Mucosa of rectum (tissue), 2 donors: ENCODE results near the gene USP3.

ENCODE experiments used
- H3K27ac ChIP-seq, 2 donors: one replicate each; pipeline ENCODE4 v1.7.0; 2013; ENCODE audit warnings: inconsistent platforms in 2 of 2, low read depth in 2 of 2, low read length in 2 of 2
- H3K27me3 ChIP-seq, 2 donors: one replicate each; pipeline ENCODE4 v1.7.0; 2013; ENCODE audit warnings: low read length in 2 of 2; ENCODE audit not compliant: control insufficient read depth in 2 of 2, insufficient read depth in 2 of 2
- H3K36me3 ChIP-seq, 2 donors: one replicate each; pipeline ENCODE4 v1.7.0; 2013; ENCODE audit warnings: low read length in 2 of 2; ENCODE audit not compliant: control insufficient read depth in 2 of 2, insufficient read depth in 2 of 2
- H3K4me1 ChIP-seq, 2 donors: one replicate each; pipeline ENCODE4 v1.7.0; 2013; ENCODE audit warnings: low read length in 2 of 2, mild to moderate bottlenecking in 1 of 2; ENCODE audit not compliant: control insufficient read depth in 2 of 2, insufficient read depth in 2 of 2
- H3K4me3 ChIP-seq, 2 donors: one replicate each; pipeline ENCODE4 v1.7.0; 2013; ENCODE audit warnings: low read length in 2 of 2
- H3K9ac ChIP-seq, 2 donors: one replicate each; pipeline ENCODE4 v1.7.0; 2013; ENCODE audit warnings: low read length in 2 of 2, low read depth in 1 of 2, mild to moderate bottlenecking in 1 of 2
- H3K9me3 ChIP-seq, 2 donors: one replicate each; pipeline ENCODE4 v1.7.0; 2013; ENCODE audit warnings: low read length in 2 of 2; ENCODE audit not compliant: control insufficient read depth in 2 of 2
- donor health status: healthy.
- donor health status: Normal muscosa, but diverticular disease.

Gene USP3

DNA sequence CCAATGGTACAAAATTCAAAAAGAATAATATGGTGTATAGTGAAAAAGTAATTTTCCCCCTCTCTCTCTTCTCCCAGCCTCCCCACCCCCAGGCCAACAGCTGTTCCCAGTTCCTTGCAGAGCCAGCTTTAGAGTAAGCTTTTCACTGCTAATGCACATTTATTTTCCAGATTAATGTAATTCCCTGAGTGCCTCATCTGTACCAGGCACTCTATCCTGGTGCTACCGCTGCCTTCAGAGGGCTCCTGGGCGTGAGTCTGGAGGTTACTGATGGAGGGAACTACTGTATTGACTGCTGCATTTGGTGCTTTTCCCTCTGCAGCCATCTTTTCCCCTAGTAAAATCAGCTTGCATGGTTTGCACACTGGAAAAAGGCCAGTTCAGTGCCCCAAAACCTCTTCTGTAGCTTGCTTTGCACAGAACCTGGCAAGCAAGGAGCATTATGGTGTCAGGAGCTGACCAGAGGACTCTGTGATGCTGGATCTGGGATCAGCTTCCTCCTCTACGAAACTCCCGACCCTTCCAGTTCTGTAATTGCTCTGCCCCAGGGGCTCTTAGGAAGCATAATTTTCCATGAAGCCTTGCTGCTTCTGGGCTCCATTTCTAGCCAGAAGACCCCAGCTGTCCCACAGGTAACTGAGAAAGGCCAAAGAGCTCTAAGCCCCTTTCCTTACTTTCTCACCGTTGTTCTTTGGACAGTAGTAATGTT is 8.5 kb upstream of the USP3 start:
- no peaks in the 10 kb centered on the region for H3K9me3 ChIP-seq
- no peaks in the 10 kb centered on the region for H3K27me3 ChIP-seq
- no peaks in the 10 kb centered on the region for H3K36me3 ChIP-seq
- H3K4me1 ChIP-seq = peaks cover 14 to 31% of the 10 kb centered on the region in 2 donors
- H3K4me3 ChIP-seq = no peak overlapping the region
- no peak overlapping the region for H3K27ac ChIP-seq
- no peak overlapping the region for H3K9ac ChIP-seq

- Histone ChIP-seq H3K27me3 (no peaks in the 10 kb centered on the region), H3K4me3 (peak overlapping the region in 1 of 2 donors; percentile 43), H3K27ac (peak overlapping the region; percentile 43 to 69), H3K36me3 (no peaks in the 10 kb centered on the region), H3K9me3 (no peaks in the 10 kb centered on the region), H3K9ac (no peak overlapping the region), H3K4me1 (peaks cover 33 to 43% of the 10 kb centered on the region in 2 donors)
Measured at GRCh38 chr15:63497642-63498467, 6.5 kb upstream of the USP3 start.

- peaks cover 41 to 49% of the 10 kb centered on the region in 2 donors for H3K4me1 ChIP-seq
- H3K27me3 ChIP-seq = no peaks in the 10 kb centered on the region
- H3K4me3 ChIP-seq = no peak overlapping the region
- H3K9ac ChIP-seq = no peak overlapping the region
- H3K36me3 ChIP-seq = no peaks in the 10 kb centered on the region
- no peaks in the 10 kb centered on the region for H3K9me3 ChIP-seq
- H3K27ac ChIP-seq = peak overlapping the region in 1 of 2 donors; percentile 46
Measured at GRCh38 chr15:63499175-63499549, 5.2 kb upstream of the USP3 start.

- no peaks in the 10 kb centered on the region for H3K9me3 ChIP-seq
- no peak overlapping the region for H3K4me3 ChIP-seq
- H3K27me3 ChIP-seq = no peaks in the 10 kb centered on the region
- H3K36me3 ChIP-seq = no peaks in the 10 kb centered on the region
- no peak overlapping the region for H3K27ac ChIP-seq
- H3K4me1 ChIP-seq = peaks cover 41 to 49% of the 10 kb centered on the region in 2 donors
- no peak overlapping the region for H3K9ac ChIP-seq
Measured at GRCh38 chr15:63499611-63500010, 4.8 kb upstream of the USP3 start.

DNA sequence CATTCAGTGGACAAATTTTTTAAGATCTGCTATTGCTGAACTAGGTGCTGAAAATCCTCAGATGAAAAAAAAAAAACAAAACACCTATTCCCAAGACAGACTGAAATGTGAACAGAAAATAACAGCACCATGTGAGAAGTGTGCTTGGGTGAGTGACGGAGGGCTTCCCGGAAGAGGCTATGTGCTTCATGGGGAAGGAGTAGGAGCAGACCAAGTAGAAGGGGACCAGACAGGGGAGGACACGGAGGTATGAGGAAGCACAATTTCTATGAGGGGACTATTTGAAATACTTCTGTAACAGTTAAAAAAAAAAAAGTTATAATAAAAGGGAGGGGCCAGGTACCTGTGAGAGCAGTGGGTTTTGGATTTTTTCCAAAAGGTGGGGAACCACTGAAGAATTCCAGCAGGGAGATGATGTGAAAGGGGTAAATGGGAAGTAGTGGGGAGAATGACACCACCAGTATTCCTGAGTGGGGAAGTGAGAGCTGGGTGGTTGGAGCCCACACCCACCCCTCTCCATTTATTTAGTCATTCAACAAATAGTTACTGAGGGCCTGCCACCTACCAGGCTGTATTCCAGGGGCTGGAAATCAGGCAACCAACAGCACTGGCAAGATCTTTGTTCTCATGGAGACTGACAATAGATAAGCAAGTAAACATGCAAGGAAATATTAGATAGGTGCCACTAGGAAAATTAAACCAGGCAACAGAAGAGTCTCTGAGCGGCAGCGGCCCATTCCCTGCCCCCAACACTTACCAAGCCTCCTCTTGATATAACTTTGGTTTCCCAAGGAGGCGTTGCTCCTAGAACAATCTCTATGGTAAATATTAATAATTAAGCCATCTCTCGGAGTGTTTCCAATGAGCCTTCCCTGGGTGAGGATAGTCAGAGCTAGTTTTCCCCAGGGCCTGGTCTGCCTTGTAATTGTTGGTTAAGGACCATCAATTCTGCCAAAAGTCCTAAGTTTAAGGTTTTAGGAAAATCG is 3.8 kb upstream of the USP3 start:
- Histone ChIP-seq H3K9me3 (no peaks in the 10 kb centered on the region), H3K4me3 (peak overlapping the region; percentile 53 to 59), H3K4me1 (peaks cover 41 to 49% of the 10 kb centered on the region in 2 donors), H3K36me3 (no peaks in the 10 kb centered on the region), H3K27ac (peak overlapping the region; percentile 95 to 100), H3K9ac (peak overlapping the region in 1 of 2 donors; percentile 86), H3K27me3 (no peaks in the 10 kb centered on the region)

- Histone ChIP-seq H3K27ac (peak overlapping the region; percentile 95 to 100), H3K36me3 (no peaks in the 10 kb centered on the region), H3K27me3 (no peaks in the 10 kb centered on the region), H3K4me3 (peak overlapping the region; percentile 53 to 59), H3K9me3 (no peaks in the 10 kb centered on the region), H3K9ac (peak overlapping the region; percentile 54 to 86), H3K4me1 (peaks cover 48 to 50% of the 10 kb centered on the region in 2 donors)
Measured at GRCh38 chr15:63501256-63502089, 2.9 kb upstream of the USP3 start.

- Histone ChIP-seq H3K9ac (peak overlapping the region; percentile 86 to 99), H3K9me3 (no peaks in the 10 kb centered on the region), H3K27me3 (no peaks in the 10 kb centered on the region), H3K4me1 (peaks cover 55 to 57% of the 10 kb centered on the region in 2 donors), H3K27ac (peak overlapping the region; percentile 95 to 100), H3K4me3 (peak overlapping the region in 1 of 2 donors; percentile 92), H3K36me3 (no peaks in the 10 kb centered on the region)
Measured at GRCh38 chr15:63502137-63502766, 2.1 kb upstream of the USP3 start.

GRCh38 chr15:63502843-63503738 is 1.3 kb upstream of the USP3 start:
- Histone ChIP-seq H3K27ac (peak overlapping the region; percentile 95 to 100), H3K4me3 (peak overlapping the region; percentile 62 to 92), H3K4me1 (peaks cover 52 to 57% of the 10 kb centered on the region in 2 donors), H3K9ac (peak overlapping the region; percentile 86 to 99), H3K27me3 (no peaks in the 10 kb centered on the region), H3K9me3 (no peaks in the 10 kb centered on the region), H3K36me3 (no peaks in the 10 kb centered on the region)
